Fibroblast of the aortic adventitia (primary cell): Measurements from ENCODE around the gene NPBWR2. TPM values are rescaled to one million over a fixed set of nuclear protein-coding genes. Genes with fewer than 3 reads are reported as not detected.
"Not testable (repeated sequence)": the region's sequence is repeated elsewhere in the genome, so short reads cannot be mapped to it uniquely, and the experiment has no call there.

Experiments used
- DNase-seq: peaks from one replicate; pipeline ENCODE4 v3.0.0-alpha.2; 2010; ENCODE audit warnings: low read depth
- H3K4me3 ChIP-seq: 2 replicates; pipeline ENCODE4 v1.5.1; 2011; ENCODE audit warnings: low read depth, mild to moderate bottlenecking, control low read depth, low read length, moderate library complexity
- total RNA-seq: library from RNA; depleted of rRNA; stranded (reverse); fragments of >200 nt; gene quantifications from 2 replicates; pipeline ENCODE4 v1.2.3, GENCODE V29; 2012; ENCODE audit warnings: low replicate concordance
- TF ChIP-seq, protein P1 (sequence below): IDR thresholded peaks from 2 replicates; pipeline ENCODE4 v1.5.1; 2011; ENCODE audit warnings: mild to moderate bottlenecking, low read length, control low read depth, inconsistent platforms; ENCODE audit not compliant: insufficient read depth

NPBWR2 gene
- total RNA-seq, 1 donor: not detected

DNA sequence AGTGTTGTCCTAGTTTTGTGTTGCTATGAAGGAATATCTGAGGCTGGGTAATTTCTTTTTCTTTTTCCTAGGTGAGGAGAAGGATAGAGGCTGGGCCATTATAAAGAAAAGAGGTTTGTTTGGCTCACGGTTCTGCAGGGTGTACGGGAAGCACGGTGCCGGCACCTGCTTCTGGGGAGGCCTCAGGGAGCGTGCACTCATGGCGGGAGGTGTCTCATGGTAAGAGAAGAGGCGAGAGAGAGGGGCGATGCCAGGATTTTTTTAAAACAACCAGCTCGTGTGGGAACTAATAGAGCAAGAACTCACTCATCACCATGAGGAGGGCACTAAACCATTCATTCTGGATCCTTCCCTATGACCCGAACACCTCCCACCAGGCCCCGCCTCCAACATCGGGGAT lies 14.2 kb upstream of the NPBWR2 start:
- TF ChIP-seq, protein P1, sequence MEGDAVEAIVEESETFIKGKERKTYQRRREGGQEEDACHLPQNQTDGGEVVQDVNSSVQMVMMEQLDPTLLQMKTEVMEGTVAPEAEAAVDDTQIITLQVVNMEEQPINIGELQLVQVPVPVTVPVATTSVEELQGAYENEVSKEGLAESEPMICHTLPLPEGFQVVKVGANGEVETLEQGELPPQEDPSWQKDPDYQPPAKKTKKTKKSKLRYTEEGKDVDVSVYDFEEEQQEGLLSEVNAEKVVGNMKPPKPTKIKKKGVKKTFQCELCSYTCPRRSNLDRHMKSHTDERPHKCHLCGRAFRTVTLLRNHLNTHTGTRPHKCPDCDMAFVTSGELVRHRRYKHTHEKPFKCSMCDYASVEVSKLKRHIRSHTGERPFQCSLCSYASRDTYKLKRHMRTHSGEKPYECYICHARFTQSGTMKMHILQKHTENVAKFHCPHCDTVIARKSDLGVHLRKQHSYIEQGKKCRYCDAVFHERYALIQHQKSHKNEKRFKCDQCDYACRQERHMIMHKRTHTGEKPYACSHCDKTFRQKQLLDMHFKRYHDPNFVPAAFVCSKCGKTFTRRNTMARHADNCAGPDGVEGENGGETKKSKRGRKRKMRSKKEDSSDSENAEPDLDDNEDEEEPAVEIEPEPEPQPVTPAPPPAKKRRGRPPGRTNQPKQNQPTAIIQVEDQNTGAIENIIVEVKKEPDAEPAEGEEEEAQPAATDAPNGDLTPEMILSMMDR: no peak
- no peak for DNase-seq
- no peak overlapping the region for H3K4me3 ChIP-seq

DNA sequence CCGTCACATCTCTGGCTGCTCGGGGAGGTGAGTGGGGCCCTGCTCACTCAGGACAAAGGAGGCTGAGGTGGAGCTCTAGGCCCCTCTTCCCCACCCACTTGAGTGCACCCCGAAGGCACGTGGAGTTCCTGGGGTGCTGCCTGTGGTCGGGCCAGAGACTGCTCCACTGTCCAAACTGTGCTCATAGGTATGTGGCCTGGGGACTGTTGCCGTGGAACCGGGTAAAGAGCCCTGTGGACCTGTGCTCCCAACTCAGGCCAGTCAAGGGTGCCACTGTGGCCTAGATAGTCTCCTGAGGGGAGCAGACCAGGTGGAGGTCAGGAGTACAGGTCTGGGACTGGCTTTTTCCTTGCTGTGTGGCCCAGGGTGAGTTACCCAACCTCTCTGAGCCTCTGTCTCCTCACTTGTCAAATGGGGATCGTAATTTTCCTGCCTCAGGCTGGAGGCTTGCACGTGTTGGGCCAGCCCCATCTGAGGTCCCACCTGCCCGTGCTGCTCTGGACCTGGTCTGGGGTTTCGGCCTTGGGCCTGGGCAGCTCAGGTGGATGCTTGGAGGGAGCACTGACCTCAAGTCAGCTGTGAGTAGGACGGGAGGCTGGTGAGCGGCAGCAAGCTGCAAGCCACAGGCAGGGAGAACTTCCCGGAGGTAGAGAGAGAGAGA lies 12.4 kb upstream of the NPBWR2 start:
- no peak overlapping the region for H3K4me3 ChIP-seq
- DNase-seq: peak; percentile 2
- TF ChIP-seq, protein P1: no peak

DNA sequence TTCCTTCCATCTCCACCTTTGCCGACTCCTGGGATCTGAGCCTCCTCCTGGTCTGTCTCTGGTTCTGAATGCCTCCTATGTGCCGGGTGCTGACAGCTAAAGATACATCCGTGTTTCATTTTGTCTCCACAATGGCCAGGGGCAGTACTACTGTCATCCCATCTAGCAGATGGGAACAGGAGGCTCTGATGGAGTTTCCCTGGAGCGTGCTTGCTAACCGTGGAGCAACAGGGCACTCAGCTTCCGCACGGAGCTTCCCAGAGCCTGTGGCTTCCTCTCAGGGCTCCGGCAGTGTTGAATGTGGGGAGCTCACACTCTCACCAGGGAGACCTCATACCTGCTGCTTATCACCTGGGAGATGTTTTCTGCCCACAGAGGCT lies 11.9 kb upstream of the NPBWR2 start:
- no peak for DNase-seq
- TF ChIP-seq, protein P1: no peak
- H3K4me3 ChIP-seq: no peak overlapping the region

DNA sequence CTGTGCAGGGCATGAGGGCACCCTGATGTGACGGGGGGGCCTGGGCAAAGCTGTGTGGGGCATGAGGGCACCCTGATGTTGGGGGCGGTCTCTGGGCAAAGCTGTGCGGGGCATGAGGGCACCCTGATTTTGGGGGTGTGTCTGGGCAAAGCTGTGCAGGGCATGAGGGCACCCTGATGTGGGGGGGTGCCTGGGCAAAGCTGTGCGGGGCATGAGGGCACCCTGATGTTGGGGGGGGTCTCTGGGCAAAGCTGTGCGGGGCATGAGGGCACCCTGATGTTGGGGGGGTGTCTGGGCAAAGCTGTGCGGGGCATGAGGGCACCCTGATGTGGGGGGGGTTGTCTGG lies 10.0 kb upstream of the NPBWR2 start:
- DNase-seq: not testable (repeated sequence)

DNA sequence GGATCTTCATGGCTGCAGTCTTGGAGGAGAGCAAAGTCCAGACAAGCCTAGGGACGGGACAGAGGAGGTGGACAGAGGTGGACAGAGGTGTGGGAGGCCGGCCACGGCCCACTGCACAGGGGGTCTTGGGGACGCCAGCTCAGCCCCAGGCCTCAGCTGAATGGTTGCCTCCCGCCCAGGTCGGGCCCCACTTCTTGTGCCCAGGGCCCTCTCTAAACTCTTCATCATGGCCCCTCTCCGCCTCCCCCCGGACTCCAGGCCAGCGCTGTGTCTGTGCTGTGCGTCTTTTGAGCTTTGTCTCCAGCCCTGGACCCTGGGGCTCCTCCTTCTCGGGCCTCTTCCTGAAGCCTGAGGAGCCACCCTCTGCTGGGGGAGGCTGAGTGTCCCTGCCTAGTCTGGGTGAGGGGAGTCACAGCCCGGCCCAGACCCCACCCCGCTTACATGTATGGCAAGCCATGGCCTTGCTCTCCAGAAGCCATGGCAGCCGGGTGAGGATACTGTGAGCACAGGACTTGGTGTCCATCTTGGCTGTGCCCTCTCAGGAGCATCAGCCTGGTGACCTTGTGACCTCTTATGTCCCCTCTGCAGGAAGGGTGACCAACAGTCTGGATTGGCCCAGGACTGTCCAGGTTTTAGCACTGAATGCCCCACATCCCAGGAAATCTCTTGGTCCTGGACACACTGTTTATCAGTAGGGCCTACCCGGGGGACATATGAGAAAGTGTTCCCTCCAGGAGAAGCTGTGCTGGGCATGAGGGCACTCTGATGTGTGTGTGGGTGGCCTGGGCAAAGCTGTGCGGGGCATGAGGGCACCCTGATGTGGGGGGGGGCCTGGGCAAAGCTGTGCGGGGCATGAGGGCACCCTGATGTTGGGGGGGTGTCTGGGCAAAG lies 9.4 kb upstream of the NPBWR2 start:
- TF ChIP-seq, protein P1: no peak
- no peak overlapping the region for H3K4me3 ChIP-seq
- no peak for DNase-seq

More for the DNA sequence above, 10.0 kb upstream of the NPBWR2 start:
- not testable (repeated sequence) for H3K4me3 ChIP-seq

DNA sequence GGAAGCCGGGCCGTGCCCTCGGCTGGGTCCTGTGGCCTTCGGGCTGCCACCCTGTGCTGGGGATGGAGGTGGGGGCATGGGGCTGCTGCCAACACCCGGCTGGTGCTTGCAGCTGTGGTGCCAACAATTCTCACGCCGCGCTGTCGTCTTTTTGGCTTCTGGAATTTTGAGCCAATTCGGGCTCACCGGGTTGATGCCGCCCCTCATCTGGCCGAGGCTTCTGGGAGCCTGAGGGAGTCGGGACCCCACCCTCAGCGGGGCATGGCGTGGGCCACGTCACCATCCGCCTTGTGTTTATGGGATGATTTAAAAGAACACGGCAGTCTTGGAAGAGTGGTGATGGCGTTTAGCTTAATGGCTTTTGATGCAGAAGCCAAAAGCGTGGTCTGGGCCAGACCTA lies 8.7 kb upstream of the NPBWR2 start:
- no peak for DNase-seq
- TF ChIP-seq, protein P1: no peak
- no peak overlapping the region for H3K4me3 ChIP-seq

DNA sequence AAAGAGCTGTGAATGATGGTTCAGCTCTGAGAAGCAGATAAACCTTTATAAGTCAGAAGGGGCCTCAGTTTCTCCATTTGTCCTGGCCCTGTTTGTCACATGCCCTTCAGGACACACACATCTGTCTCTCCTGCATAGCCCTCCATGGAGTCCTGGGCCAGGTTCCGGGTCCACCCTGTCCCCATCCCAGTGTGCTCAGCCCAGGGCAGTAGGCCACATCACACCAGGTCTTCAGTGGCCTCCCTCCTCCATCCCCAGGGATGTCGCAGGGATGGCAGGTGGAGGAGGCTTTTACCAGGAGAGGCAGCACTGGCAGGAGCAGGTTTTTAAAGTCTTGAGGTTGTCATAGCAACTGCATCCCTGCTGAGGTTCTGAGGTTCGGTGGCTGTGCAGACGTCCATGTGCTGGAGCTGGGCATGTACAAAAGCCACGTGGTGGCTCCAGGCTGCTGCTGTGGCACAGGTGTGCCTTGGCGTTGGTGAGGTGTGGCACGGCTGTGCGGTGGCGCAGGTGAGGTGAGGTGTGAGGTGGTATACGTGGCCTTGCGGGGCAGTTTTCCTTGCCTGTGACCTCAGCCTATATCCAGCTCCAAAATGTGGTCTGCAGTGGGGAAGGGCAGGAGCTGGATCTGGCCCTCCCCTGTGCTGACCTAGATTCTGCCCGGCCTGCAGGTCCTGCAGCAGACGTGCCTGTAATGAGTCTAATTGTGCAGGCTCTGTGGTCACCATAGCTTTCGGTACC lies 8.0 kb upstream of the NPBWR2 start:
- no peak for DNase-seq
- TF ChIP-seq, protein P1: no peak
- no peak overlapping the region for H3K4me3 ChIP-seq
